ENCODE measurements around the gene PCDHGA8.
"Not testable (repeated sequence)": the region's sequence is repeated elsewhere in the genome, so short reads cannot be mapped to it uniquely, and the experiment has no call there.

Gene PCDHGA8

DNA sequence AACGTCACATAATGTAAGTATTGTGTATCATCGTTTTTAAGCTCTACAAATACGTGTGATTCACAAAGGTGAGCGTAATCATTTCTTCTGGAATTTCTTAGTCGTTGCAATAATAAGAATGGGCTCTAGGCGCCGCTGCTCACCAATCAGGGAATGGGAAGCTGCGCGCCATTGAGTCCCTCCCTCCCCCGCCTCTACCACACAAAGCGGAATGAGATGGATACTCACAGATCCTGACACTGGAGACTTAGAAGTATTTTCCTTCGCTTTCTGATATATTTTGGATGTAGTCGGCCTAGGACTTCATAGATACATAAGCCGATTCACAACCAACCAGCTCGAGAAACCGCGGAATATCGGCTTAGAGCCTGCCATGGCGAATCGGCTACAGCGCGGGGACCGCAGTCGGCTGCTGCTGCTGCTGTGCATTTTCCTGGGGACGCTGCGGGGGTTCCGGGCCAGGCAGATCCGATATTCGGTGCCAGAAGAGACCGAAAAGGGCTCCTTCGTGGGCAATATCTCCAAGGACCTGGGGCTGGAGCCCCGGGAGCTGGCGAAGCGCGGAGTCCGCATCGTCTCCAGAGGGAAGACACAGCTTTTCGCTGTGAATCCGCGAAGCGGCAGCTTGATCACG is 28.5 kb downstream of the PCDHGA8 start, which contains the start of gene PCDHGA11:
Gene PCDHGA11, plus strand, starts transcription at position 197 of the 634 bp plus-strand sequence. Its CDS starts 177 bp downstream, at position 374.
- H3K4me3 ChIP-seq (ENCODE audit: low read depth, low read length) = peak within 1 kb of the TSS; percentile 49
- TF ChIP-seq CTCF (IDR thresholded peaks at IDR 0.05; ENCODE audit: borderline replicate concordance, insufficient read depth, low read depth, low read length) = peak; percentile 64

DNA sequence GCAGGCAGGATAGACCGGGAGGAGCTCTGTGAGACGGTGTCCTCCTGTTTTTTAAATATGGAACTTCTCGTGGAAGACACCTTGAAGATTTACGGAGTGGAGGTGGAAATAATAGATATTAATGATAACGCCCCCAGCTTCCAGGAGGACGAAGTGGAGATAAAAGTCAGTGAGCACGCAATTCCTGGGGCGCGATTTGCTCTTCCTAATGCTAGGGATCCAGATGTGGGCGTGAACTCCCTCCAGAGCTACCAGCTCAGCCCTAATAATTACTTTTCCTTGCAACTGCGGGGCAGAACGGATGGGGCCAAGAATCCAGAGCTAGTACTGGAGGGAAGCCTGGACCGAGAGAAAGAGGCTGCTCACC is 29.0 kb downstream of the PCDHGA8 start:
- no peak for TF ChIP-seq CTCF (IDR thresholded peaks at IDR 0.05; ENCODE audit: borderline replicate concordance, insufficient read depth, low read depth, low read length)
- peak overlapping the region; percentile 49 for H3K4me3 ChIP-seq (ENCODE audit: low read depth, low read length)

- no peak for TF ChIP-seq CTCF (IDR thresholded peaks at IDR 0.05; ENCODE audit: borderline replicate concordance, insufficient read depth, low read depth, low read length)
- H3K4me3 ChIP-seq (ENCODE audit: low read depth, low read length) = no peak overlapping the region
Observed at GRCh38 chr5:141422742-141423291, 30.4 kb downstream of the PCDHGA8 start.

- no peak for TF ChIP-seq CTCF (IDR thresholded peaks at IDR 0.05; ENCODE audit: borderline replicate concordance, insufficient read depth, low read depth, low read length)
- no peak overlapping the region for H3K4me3 ChIP-seq (ENCODE audit: low read depth, low read length)
Observed at GRCh38 chr5:141427783-141428426, 35.5 kb downstream of the PCDHGA8 start.

- peak; percentile 50; the same call in 1 of the 2 replicates for TF ChIP-seq CTCF (IDR thresholded peaks at IDR 0.05; ENCODE audit: borderline replicate concordance, insufficient read depth, low read depth, low read length)
- H3K4me3 ChIP-seq (ENCODE audit: low read depth, low read length) = peak within 1 kb of the TSS; percentile 60
Observed at GRCh38 chr5:141430332-141431113, 38.1 kb downstream of the PCDHGA8 start, which contains the start of gene PCDHGA12. PCDHGA12 (plus strand) TSS chr5:141430507; CDS start chr5:141430760, 253 bp downstream.

DNA sequence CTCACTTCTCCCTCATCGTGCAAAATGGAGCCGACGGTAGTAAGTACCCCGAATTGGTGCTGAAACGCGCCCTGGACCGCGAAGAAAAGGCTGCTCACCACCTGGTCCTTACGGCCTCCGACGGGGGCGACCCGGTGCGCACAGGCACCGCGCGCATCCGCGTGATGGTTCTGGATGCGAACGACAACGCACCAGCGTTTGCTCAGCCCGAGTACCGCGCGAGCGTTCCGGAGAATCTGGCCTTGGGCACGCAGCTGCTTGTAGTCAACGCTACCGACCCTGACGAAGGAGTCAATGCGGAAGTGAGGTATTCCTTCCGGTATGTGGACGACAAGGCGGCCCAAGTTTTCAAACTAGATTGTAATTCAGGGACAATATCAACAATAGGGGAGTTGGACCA is 38.9 kb downstream of the PCDHGA8 start:
- peak overlapping the region; percentile 60 for H3K4me3 ChIP-seq (ENCODE audit: low read depth, low read length)

GRCh38 chr5:141432308-141432707 is 39.9 kb downstream of the PCDHGA8 start:
- H3K4me3 ChIP-seq (ENCODE audit: low read depth, low read length) = not testable (repeated sequence)

More for the DNA sequence above, 38.9 kb downstream of the PCDHGA8 start:
- no peak for TF ChIP-seq CTCF (IDR thresholded peaks at IDR 0.05; ENCODE audit: borderline replicate concordance, insufficient read depth, low read depth, low read length)

DNA sequence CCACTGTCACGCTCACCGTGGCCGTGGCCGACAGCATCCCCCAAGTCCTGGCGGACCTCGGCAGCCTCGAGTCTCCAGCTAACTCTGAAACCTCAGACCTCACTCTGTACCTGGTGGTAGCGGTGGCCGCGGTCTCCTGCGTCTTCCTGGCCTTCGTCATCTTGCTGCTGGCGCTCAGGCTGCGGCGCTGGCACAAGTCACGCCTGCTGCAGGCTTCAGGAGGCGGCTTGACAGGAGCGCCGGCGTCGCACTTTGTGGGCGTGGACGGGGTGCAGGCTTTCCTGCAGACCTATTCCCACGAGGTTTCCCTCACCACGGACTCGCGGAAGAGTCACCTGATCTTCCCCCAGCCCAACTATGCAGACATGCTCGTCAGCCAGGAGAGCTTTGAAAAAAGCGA is 40.3 kb downstream of the PCDHGA8 start:
- not testable (repeated sequence) for H3K4me3 ChIP-seq (ENCODE audit: low read depth, low read length)

Data from GM12875 (cell line).